ENCODE data around the gene SASH3. TPM values are rescaled to one million over a fixed set of nuclear protein-coding genes. Genes with fewer than 3 reads are reported as not detected.

Gene SASH3
- total RNA-seq, 2 donors from 2014 or later: not detected

DNA sequence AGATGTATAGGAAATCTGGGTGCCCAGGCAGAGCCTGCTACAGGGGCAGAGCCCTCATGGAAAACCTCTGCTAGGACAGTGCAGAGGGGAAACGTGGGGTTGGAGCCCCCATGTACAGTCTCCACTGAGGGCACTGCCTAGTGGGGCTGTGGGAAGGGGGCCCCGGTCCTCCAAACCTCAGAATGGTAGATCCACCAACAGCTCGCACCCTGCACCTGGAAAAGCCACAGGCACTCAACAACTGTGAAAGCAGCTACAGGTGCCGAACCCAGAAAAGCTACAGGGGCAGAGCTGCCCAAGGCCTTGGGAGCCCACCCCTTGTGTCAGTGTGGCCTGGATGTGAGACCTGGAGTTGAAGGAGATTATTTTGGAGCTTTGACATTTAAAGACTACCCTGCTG lies 46.4 kb upstream of the SASH3 start:
- Histone ChIP-seq H3K27me3 (ENCODE audit: control insufficient read depth, insufficient read depth, low read length, poor library complexity, severe bottlenecking) (no peaks in the 10 kb centered on the region), H3K4me3 (ENCODE audit: low read length) (no peak overlapping the region), H3K9ac (ENCODE audit: extremely low read depth, low read length, poor library complexity, severe bottlenecking) (no peak overlapping the region), H3K9me3 (ENCODE audit: control insufficient read depth, low read length) (no peaks in the 10 kb centered on the region), H3K36me3 (ENCODE audit: control insufficient read depth, insufficient read depth, low read length) (no peaks in the 10 kb centered on the region), H3K27ac (ENCODE audit: low read depth, low read length) (no peak overlapping the region), H3K4me1 (ENCODE audit: control insufficient read depth, insufficient read depth, low read length) (no peaks in the 10 kb centered on the region)
- Mint-ChIP-seq H3K4me3 (no peak overlapping the region), H3K4me1 (peaks cover 12% of the 10 kb centered on the region), H3K9me3 (no peaks in the 10 kb centered on the region), H3K36me3 (ENCODE audit: low read depth) (no peaks in the 10 kb centered on the region), H3K27ac (no peak overlapping the region), H3K27me3 (ENCODE audit: insufficient read depth) (peaks cover 13% of the 10 kb centered on the region)
- TF ChIP-seq, protein P1, sequence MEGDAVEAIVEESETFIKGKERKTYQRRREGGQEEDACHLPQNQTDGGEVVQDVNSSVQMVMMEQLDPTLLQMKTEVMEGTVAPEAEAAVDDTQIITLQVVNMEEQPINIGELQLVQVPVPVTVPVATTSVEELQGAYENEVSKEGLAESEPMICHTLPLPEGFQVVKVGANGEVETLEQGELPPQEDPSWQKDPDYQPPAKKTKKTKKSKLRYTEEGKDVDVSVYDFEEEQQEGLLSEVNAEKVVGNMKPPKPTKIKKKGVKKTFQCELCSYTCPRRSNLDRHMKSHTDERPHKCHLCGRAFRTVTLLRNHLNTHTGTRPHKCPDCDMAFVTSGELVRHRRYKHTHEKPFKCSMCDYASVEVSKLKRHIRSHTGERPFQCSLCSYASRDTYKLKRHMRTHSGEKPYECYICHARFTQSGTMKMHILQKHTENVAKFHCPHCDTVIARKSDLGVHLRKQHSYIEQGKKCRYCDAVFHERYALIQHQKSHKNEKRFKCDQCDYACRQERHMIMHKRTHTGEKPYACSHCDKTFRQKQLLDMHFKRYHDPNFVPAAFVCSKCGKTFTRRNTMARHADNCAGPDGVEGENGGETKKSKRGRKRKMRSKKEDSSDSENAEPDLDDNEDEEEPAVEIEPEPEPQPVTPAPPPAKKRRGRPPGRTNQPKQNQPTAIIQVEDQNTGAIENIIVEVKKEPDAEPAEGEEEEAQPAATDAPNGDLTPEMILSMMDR (conservative IDR thresholded peaks at IDR 0.05): no peak
- DNase-seq: peak; percentile 13
- 86 to 95% methylated on average over 2 to 4 of the region's 4 CpGs for WGBS, 2 experiments (ENCODE audit: insufficient coverage in 1 of 2, insufficient read length in 1 of 2)

DNA sequence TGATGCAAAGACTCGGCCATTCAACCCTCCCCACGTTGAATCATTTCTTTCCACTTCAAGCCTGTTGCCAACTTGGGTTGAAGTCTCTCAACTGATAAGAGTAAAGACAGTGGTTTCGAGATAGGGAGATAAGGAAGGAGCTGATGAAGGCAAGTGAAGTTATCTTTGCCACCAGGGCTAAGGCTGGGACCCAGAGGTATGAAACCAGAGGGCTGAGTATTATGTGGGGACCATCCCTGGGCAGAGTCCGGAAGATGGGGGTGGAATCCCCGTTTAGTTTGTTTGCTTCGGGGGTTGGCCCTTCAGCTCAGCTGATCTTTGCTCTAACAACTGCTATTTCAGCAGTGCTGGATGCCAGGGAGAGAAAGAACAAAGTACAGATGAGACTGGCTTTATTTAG lies 43.3 kb upstream of the SASH3 start:
- H3K9me3 ChIP-seq (ENCODE audit: control insufficient read depth, low read length): no peaks in the 10 kb centered on the region
- WGBS, 2 experiments (ENCODE audit: insufficient coverage in 1 of 2, insufficient read length in 1 of 2): 82% methylated on average over 6 of the region's 6 CpGs; no CpG with 5 or more reads in 1 of the 2 experiments
- Mint-ChIP-seq H3K4me1 (peaks cover 20% of the 10 kb centered on the region), H3K9me3 (no peaks in the 10 kb centered on the region), H3K27me3 (ENCODE audit: insufficient read depth) (peaks cover 11% of the 10 kb centered on the region), H3K36me3 (ENCODE audit: low read depth) (no peaks in the 10 kb centered on the region), H3K4me3 (no peak overlapping the region), H3K27ac (no peak overlapping the region)
- no peaks in the 10 kb centered on the region for H3K4me1 ChIP-seq (ENCODE audit: control insufficient read depth, insufficient read depth, low read length)
- H3K27ac ChIP-seq (ENCODE audit: low read depth, low read length): no peak overlapping the region
- no peak for DNase-seq
- no peak overlapping the region for H3K4me3 ChIP-seq (ENCODE audit: low read length)
- H3K9ac ChIP-seq (ENCODE audit: extremely low read depth, low read length, poor library complexity, severe bottlenecking): no peak overlapping the region
- H3K27me3 ChIP-seq (ENCODE audit: control insufficient read depth, insufficient read depth, low read length, poor library complexity, severe bottlenecking): no peaks in the 10 kb centered on the region
- no peaks in the 10 kb centered on the region for H3K36me3 ChIP-seq (ENCODE audit: control insufficient read depth, insufficient read depth, low read length)
- TF ChIP-seq, protein P1 (conservative IDR thresholded peaks at IDR 0.05): no peak

DNA sequence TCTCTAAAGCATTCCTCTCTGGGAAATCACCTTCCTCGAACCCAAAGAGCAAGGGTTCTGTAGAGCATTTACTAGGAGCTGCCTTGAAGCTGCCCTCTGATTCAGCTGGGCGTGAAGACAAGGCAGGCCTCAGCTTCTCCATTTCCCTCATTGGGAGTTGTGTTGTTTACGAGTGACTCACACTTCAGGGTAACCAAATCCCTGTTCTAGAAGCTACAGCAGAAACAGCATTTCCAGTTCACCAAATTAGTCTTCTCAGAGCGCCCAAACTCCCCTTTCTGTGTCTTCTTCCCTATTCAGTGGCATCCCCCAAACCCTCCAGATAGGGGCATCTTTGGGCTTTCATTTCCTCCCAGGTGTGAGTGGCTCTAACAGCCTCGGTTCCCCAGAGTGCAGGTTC lies 41.8 kb upstream of the SASH3 start:
- Mint-ChIP-seq H3K27ac (no peak overlapping the region), H3K9me3 (no peaks in the 10 kb centered on the region)

More for the DNA sequence above, 41.8 kb upstream of the SASH3 start:
- H3K27ac ChIP-seq (ENCODE audit: low read depth, low read length): no peak overlapping the region
- no peak for DNase-seq
- no peaks in the 10 kb centered on the region for H3K9me3 ChIP-seq (ENCODE audit: control insufficient read depth, low read length)
- peaks cover 22% of the 10 kb centered on the region for H3K4me1 Mint-ChIP-seq
- peaks cover 11% of the 10 kb centered on the region for H3K27me3 Mint-ChIP-seq (ENCODE audit: insufficient read depth)
- H3K27me3 ChIP-seq (ENCODE audit: control insufficient read depth, insufficient read depth, low read length, poor library complexity, severe bottlenecking): no peaks in the 10 kb centered on the region
- H3K4me1 ChIP-seq (ENCODE audit: control insufficient read depth, insufficient read depth, low read length): no peaks in the 10 kb centered on the region
- no peaks in the 10 kb centered on the region for H3K36me3 ChIP-seq (ENCODE audit: control insufficient read depth, insufficient read depth, low read length)
- TF ChIP-seq, protein P1 (conservative IDR thresholded peaks at IDR 0.05): no peak
- H3K4me3 ChIP-seq (ENCODE audit: low read length): no peak overlapping the region
- no peak overlapping the region for H3K9ac ChIP-seq (ENCODE audit: extremely low read depth, low read length, poor library complexity, severe bottlenecking)
- 86 to 95% methylated on average over 4 to 5 of the region's 5 CpGs for WGBS, 2 experiments (ENCODE audit: insufficient coverage in 1 of 2, insufficient read length in 1 of 2)
- H3K4me3 Mint-ChIP-seq: no peak overlapping the region
- no peaks in the 10 kb centered on the region for H3K36me3 Mint-ChIP-seq (ENCODE audit: low read depth)
